H1 (cell line): Measurements from ENCODE around the gene HSD11B1. TPM values are rescaled to one million over a fixed set of nuclear protein-coding genes. Genes with fewer than 3 reads are reported as not detected.

ENCODE experiments used
- CTCF ChIA-PET: fragments of 300-600 bp; sonication (Branson Sonifier 250); formaldehyde crosslinking; loops from one replicate; lab custom pipeline; 2021; ENCODE audit not compliant: partially characterized antibody; lab: Charles Lee
- POLR2A ChIA-PET: fragments of 300-600 bp; sonication (Branson Sonifier 250); formaldehyde crosslinking; loops from one replicate; lab custom pipeline; 2021; ENCODE audit warnings: inconsistent platforms; ENCODE audit not compliant: partially characterized antibody; lab: Charles Lee
- DNase-seq, 2 experiments: peaks; one replicate each; pipeline versions ENCODE4 v3.0.0 to v3.0.0-alpha.2; 2010 to 2022; ENCODE audit warnings: low spot score in 2 of 2, low read depth in 1 of 2, mixed read lengths in 1 of 2
- FAIRE-seq: peaks from 2 replicates; lab custom pipeline; 2011; peaks lifted over from hg19 to GRCh38; lab: Jason Lieb, UNC
- H2AFZ ChIP-seq: 2 replicates; pipeline ENCODE4 v1.8.1; 2012; ENCODE audit warnings: low read length, inconsistent platforms
- H2AK5ac ChIP-seq: 2 replicates; pipeline ENCODE4 v1.6.1; 2013; ENCODE audit warnings: low read depth, low read length
- H2BK120ac ChIP-seq: replicated peaks from 2 replicates; pipeline ENCODE3; 2013; ENCODE audit warnings: low read depth, low read length, inconsistent platforms
- H2BK12ac ChIP-seq: 2 replicates; pipeline ENCODE4 v1.6.1; 2013; ENCODE audit warnings: low read depth, low read length
- H2BK15ac ChIP-seq: 2 replicates; pipeline ENCODE4 v1.6.1; 2013; ENCODE audit warnings: low read length
- H2BK20ac ChIP-seq: 2 replicates; pipeline ENCODE4 v1.6.1; 2013; ENCODE audit warnings: low read length
- H2BK5ac ChIP-seq: 2 replicates; pipeline ENCODE4 v1.6.1; 2013; ENCODE audit warnings: low read depth, low read length
- H3K14ac ChIP-seq: 2 replicates; pipeline ENCODE4 v1.6.1; 2013; ENCODE audit warnings: inconsistent platforms; ENCODE audit not compliant: insufficient read length
- H3K18ac ChIP-seq: 2 replicates; pipeline ENCODE4 v1.6.1; 2013; ENCODE audit warnings: low read length; ENCODE audit errors: extremely low read depth
- H3K23ac ChIP-seq: 2 replicates; pipeline ENCODE4 v1.6.1; 2013; ENCODE audit warnings: inconsistent platforms; ENCODE audit not compliant: insufficient read length
- H3K23me2 ChIP-seq: 2 replicates; pipeline ENCODE4 v1.6.1; 2013; ENCODE audit warnings: low read depth, low read length
- H3K27ac ChIP-seq: 2 replicates; pipeline ENCODE4 v1.6.1; 2011; ENCODE audit warnings: low read depth, low read length, inconsistent platforms
- H3K27me3 ChIP-seq, 4 experiments: replicated peaks in 1 of 4; 1 replicate in 1 of 4; 2 replicates in 3 of 4; pipeline versions ENCODE4 v1.6.1 to v1.8.1; 2011 to 2013; ENCODE audit warnings: low read length in 3 of 4, mild to moderate bottlenecking in 3 of 4, inconsistent platforms in 2 of 4, mixed read lengths in 2 of 4, moderate library complexity in 1 of 4; ENCODE audit not compliant: control insufficient read depth in 3 of 4, insufficient read depth in 3 of 4; ENCODE audit errors: extremely low read depth in 1 of 4
- H3K36me3 ChIP-seq, 4 experiments: 2 replicates each; pipeline versions ENCODE4 v1.6.1 to v1.8.1; 2011 to 2013; ENCODE audit warnings: mild to moderate bottlenecking in 4 of 4, low read length in 3 of 4, moderate library complexity in 2 of 4, control low read depth in 1 of 4, inconsistent platforms in 1 of 4; ENCODE audit not compliant: insufficient read depth in 4 of 4, control insufficient read depth in 2 of 4
- H3K4ac ChIP-seq: replicated peaks from 2 replicates; pipeline ENCODE3; 2013; ENCODE audit warnings: low read length, low read depth, mixed read lengths, inconsistent platforms; ENCODE audit not compliant: insufficient read length
- H3K4me1 ChIP-seq, 4 experiments: replicated peaks in 1 of 4; 1 replicate in 1 of 4; 2 replicates in 3 of 4; pipeline versions ENCODE4 v1.6.1 to v1.8.1; 2011 to 2013; ENCODE audit warnings: low read length in 3 of 4, inconsistent platforms in 2 of 4, mixed read lengths in 1 of 4; ENCODE audit not compliant: insufficient read depth in 4 of 4, control insufficient read depth in 3 of 4
- H3K4me2 ChIP-seq, 2 experiments: 2 replicates each; pipeline versions ENCODE4 v1.6.1 to v1.8.1; 2011 to 2013; ENCODE audit warnings: low read depth in 2 of 2, low read length in 2 of 2, control low read depth in 1 of 2, inconsistent platforms in 1 of 2, mild to moderate bottlenecking in 1 of 2; ENCODE audit not compliant: insufficient read depth in 1 of 2
- H3K4me3 ChIP-seq, 4 experiments: fragments of 200-600, 300-600 bp in 1 of 4; sonication (generic), shearing (Covaris generic), sonication (Bioruptor Twin) in 1 of 4; 2 replicates each; pipeline versions ENCODE4 v1.5.1 to v1.8.1; 2011 to 2016; ENCODE audit warnings: low read length in 4 of 4, low read depth in 3 of 4, control low read depth in 2 of 4, inconsistent platforms in 2 of 4, mild to moderate bottlenecking in 2 of 4, mixed read lengths in 1 of 4, moderate library complexity in 1 of 4; ENCODE audit not compliant: insufficient read depth in 2 of 4; ENCODE audit errors: extremely low read depth in 1 of 4
- H3K56ac ChIP-seq: replicated peaks from 2 replicates; pipeline ENCODE3; 2013; ENCODE audit warnings: low read depth, mild to moderate bottlenecking, mixed read lengths, low read length, inconsistent platforms; ENCODE audit not compliant: insufficient read length
- H3K79me1 ChIP-seq: 2 replicates; pipeline ENCODE4 v1.6.1; 2013; ENCODE audit warnings: low read depth, low read length, control low read depth
- H3K79me2 ChIP-seq, 2 experiments: 2 replicates each; pipeline versions ENCODE4 v1.6.1 to v1.8.1; 2012 to 2013; ENCODE audit warnings: low read length in 2 of 2, mild to moderate bottlenecking in 2 of 2, inconsistent platforms in 1 of 2; ENCODE audit not compliant: insufficient read depth in 2 of 2, control insufficient read depth in 1 of 2
- H3K9ac ChIP-seq, 4 experiments: replicated peaks in 1 of 4; 1 replicate in 1 of 4; 2 replicates in 3 of 4; pipeline versions ENCODE4 v1.6.1 to v1.8.1; 2011 to 2013; ENCODE audit warnings: low read depth in 3 of 4, low read length in 3 of 4, control low read depth in 2 of 4, mild to moderate bottlenecking in 2 of 4, moderate library complexity in 2 of 4, inconsistent platforms in 1 of 4; ENCODE audit errors: extremely low read depth in 1 of 4
- H3K9me3 ChIP-seq, 2 experiments: 2 replicates each; pipeline versions ENCODE4 v1.6.1 to v1.8.1; 2012 to 2013; ENCODE audit warnings: mild to moderate bottlenecking in 2 of 2, moderate library complexity in 2 of 2, control low read depth in 1 of 2, inconsistent platforms in 1 of 2, low read depth in 1 of 2, low read length in 1 of 2, mixed read lengths in 1 of 2; ENCODE audit not compliant: insufficient read depth in 2 of 2
- H4K20me1 ChIP-seq, 2 experiments: replicated peaks in 1 of 2; 2 replicates each; pipeline versions ENCODE3 to v1.8.1; 2011 to 2013; ENCODE audit warnings: inconsistent platforms in 2 of 2, low read length in 2 of 2, mild to moderate bottlenecking in 1 of 2; ENCODE audit not compliant: insufficient read depth in 2 of 2, control insufficient read depth in 1 of 2
- H4K5ac ChIP-seq: 2 replicates; pipeline ENCODE4 v1.6.1; 2013; ENCODE audit warnings: low read length, low read depth, mixed read lengths, inconsistent platforms; ENCODE audit not compliant: insufficient read length
- H4K8ac ChIP-seq: 2 replicates; pipeline ENCODE4 v1.8.0; 2013; ENCODE audit warnings: mild to moderate bottlenecking, moderate library complexity, low read length, inconsistent platforms; ENCODE audit not compliant: insufficient read depth; ENCODE audit errors: extremely low read depth
- H4K91ac ChIP-seq: replicated peaks from 2 replicates; pipeline ENCODE3; 2013; ENCODE audit warnings: low read length, mixed read lengths, inconsistent platforms; ENCODE audit not compliant: insufficient read length
- CBX5 ChIP-seq: fragments of 300-800, 300-1000 bp; sonication (generic); IDR thresholded peaks from 2 replicates; pipeline ENCODE4 v1.7.1; 2016; ENCODE audit warnings: antibody characterized with exemption, low read length, low read depth
- KDM1A ChIP-seq: fragments of 200-600, 300-600 bp; sonication (generic); IDR thresholded peaks from 2 replicates; pipeline ENCODE4 v1.7.1; 2016; ENCODE audit warnings: mild to moderate bottlenecking, low read length, borderline replicate concordance
- SP2 ChIP-seq: IDR thresholded peaks from 2 replicates; pipeline ENCODE4 v1.6.1; 2012; ENCODE audit warnings: mild to moderate bottlenecking, low read length, inconsistent platforms
- WGBS, 2 experiments: shearing (Covaris generic) in 1 of 2; methylation state at CpG; one replicate each; pipeline versions ENCODE4 v1.1.6 to v1.1.7; 2013 to 2015; ENCODE audit warnings: low lambda C conversion rate in 2 of 2, mixed read lengths in 2 of 2, inconsistent platforms in 1 of 2, low coverage in 1 of 2, missing lambda C conversion rate in 1 of 2; ENCODE audit not compliant: insufficient replicate concordance in 2 of 2, insufficient coverage in 1 of 2, insufficient read length in 1 of 2; ENCODE audit errors: extremely low coverage in 1 of 2, missing lambda C conversion rate in 1 of 2; 5-methylcytosine and 5-hydroxymethylcytosine counted together
- long read RNA-seq, 2 experiments: library from RNA in 1 of 2; library from capped mRNA in 1 of 2; stranded (forward); transcript quantifications; one replicate each; pipeline ENCODE4 v2.0.0, GENCODE V29; 2021; ENCODE audit warnings: inconsistent platforms in 1 of 2
- polyA minus RNA-seq, 3 experiments: library from RNA; depleted of rRNA, polyadenylated mRNA; stranded (reverse); fragments of >200 nt; gene quantifications; 1 replicate in 2 of 3; 2 replicates in 1 of 3; pipeline ENCODE4 v1.2.3, GENCODE V29; 2011
- polyA plus RNA-seq, 7 experiments: library from polyadenylated mRNA; depleted of rRNA in 3 of 7; stranded (reverse) in 5 of 7; unstranded in 2 of 7; fragments of >200 nt in 5 of 7; fragments of 200-250 nt in 2 of 7; gene quantifications; 1 replicate in 5 of 7; 2 replicates in 1 of 7; 4 replicates in 1 of 7; pipeline versions ENCODE4 v1.2.1 to v1.2.3, GENCODE V29; 2011 to 2013; ENCODE audit warnings: missing spikeins in 2 of 7, mixed read lengths in 2 of 7
- total RNA-seq: library from RNA; stranded (reverse); fragmentation: NEBNext Ultra II Directional; extraction: Animal tissue kit (Norgen Biotek cat#: 25700); gene quantifications from 2 replicates; pipeline ENCODE4 v1.2.1, GENCODE V29; 2021

HSD11B1 gene
- not detected in 2 replicates for total RNA-seq
- not detected in 2 replicates for polyA plus RNA-seq (2011; rRNA removed)
- polyA plus RNA-seq (2011; cell fraction: cytosol; rRNA removed): not detected
- polyA plus RNA-seq (2011; cell fraction: nucleus; rRNA removed): not detected
- not detected in 4 replicates for polyA plus RNA-seq (2012, experiment 1 of 2)
- not detected for polyA plus RNA-seq (2012, experiment 2 of 2)
- not detected for polyA plus RNA-seq (2013, experiment 1 of 2)
- not detected for polyA plus RNA-seq (2013, experiment 2 of 2)
- polyA minus RNA-seq (2011; rRNA and poly(A)+ RNA removed): not detected in 2 replicates
- not detected for polyA minus RNA-seq (2011; cell fraction: cytosol; rRNA and poly(A)+ RNA removed)
- not detected for polyA minus RNA-seq (2011; cell fraction: nucleus; rRNA and poly(A)+ RNA removed)
- long read RNA-seq, experiment 1: 0 reads
- long read RNA-seq, experiment 2: 0 reads

DNA sequence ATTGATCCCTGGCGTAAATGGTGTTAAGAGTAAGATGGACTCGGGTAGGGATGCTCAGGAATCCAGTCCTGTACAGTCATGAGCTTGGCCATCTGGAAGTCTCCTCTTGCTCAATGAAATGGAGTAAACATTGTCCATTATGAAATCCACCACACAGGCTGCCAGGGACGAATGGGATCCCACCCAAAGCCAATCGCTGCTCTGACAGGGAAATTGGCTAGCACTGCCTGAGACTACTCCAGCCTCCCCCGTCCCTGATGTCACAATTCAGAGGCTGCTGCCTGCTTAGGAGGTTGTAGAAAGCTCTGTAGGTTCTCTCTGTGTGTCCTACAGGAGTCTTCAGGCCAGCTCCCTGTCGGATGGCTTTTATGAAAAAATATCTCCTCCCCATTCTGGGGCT is at the start of gene HSD11B1:
Gene HSD11B1, plus strand, starts transcription at position 263 of the 400 bp plus-strand sequence. Its CDS starts 97 bp downstream, at position 360.
- no peak within 1 kb of the TSS for H4K91ac ChIP-seq
- H2BK12ac ChIP-seq: no peak within 1 kb of the TSS
- H2BK15ac ChIP-seq: no peak within 1 kb of the TSS
- H2AFZ ChIP-seq: no peak within 1 kb of the TSS
- no peak within 1 kb of the TSS for H3K4me2 ChIP-seq
- H3K18ac ChIP-seq: no peak within 1 kb of the TSS
- no peaks in the 10 kb centered on the region for H3K79me2 ChIP-seq
- no peak within 1 kb of the TSS for H3K4me3 ChIP-seq
- H3K23me2 ChIP-seq: no peaks in the 10 kb centered on the region
- no peak within 1 kb of the TSS for H3K56ac ChIP-seq
- H3K36me3 ChIP-seq: no peaks in the 10 kb centered on the region
- H4K20me1 ChIP-seq: no peaks in the 10 kb centered on the region
- H3K4ac ChIP-seq: no peak within 1 kb of the TSS
- no peak within 1 kb of the TSS for H3K27ac ChIP-seq
- no peaks in the 10 kb centered on the region for H3K4me1 ChIP-seq
- TF ChIP-seq SP2 (no peak), KDM1A (no peak), CBX5 (no peak)
- H3K27me3 ChIP-seq: no peaks in the 10 kb centered on the region; a peak in 1 of 7 replicates
- POLR2A ChIA-PET: no interaction called here
- CTCF ChIA-PET: interaction anchor here (0.9 to 1.4 kb wide), 4 partner anchors 11 to 138 kb away, joined by 3 to 4 read pairs (median 3); no protein-coding TSS in a partner anchor
- no peak within 1 kb of the TSS for H2BK20ac ChIP-seq
- no peaks in the 10 kb centered on the region for H3K79me1 ChIP-seq
- no peak within 1 kb of the TSS for H3K23ac ChIP-seq
- no peak for DNase-seq
- no peak within 1 kb of the TSS for H4K8ac ChIP-seq
- H3K14ac ChIP-seq: no peak within 1 kb of the TSS
- no peak within 1 kb of the TSS for H4K5ac ChIP-seq
- no peak within 1 kb of the TSS for H2BK120ac ChIP-seq
- H3K9me3 ChIP-seq: no peaks in the 10 kb centered on the region
- no peak within 1 kb of the TSS for H2BK5ac ChIP-seq
- FAIRE-seq: no peak
- WGBS, 2 experiments: 87% methylated on average over 6 of the region's 6 CpGs; no CpG with 5 or more reads in 1 of the 2 experiments
- H2AK5ac ChIP-seq: no peak within 1 kb of the TSS
- H3K9ac ChIP-seq: no peak within 1 kb of the TSS
